Measurements from ENCODE around the gene TUBD1. TPM values are rescaled to one million over a fixed set of nuclear protein-coding genes. Genes with fewer than 3 reads are reported as not detected.

TUBD1 gene
- total and polyA plus RNA-seq, 2 of the 13 experiments (the other 11 are each of a cell fraction or from before 2014, with no cell fraction given), result 18.2 to 25.9 TPM

- ATAC-seq (no peak), DNase-seq (ENCODE audit: low spot score) (no peak), FAIRE-seq (no peak)
- POLR2A ChIA-PET, result interaction anchor here (1.2 to 1.3 kb wide), 2 partner anchors 34 to 49 kb away, joined by 3 read pairs; no protein-coding TSS in a partner anchor
- no peak for TF ChIP-seq NFKBIZ (CRISPR knock-in tag; IDR thresholded peaks at IDR 0.05)
- TF ChIP-seq DPF2 (CRISPR knock-in tag; IDR thresholded peaks at IDR 0.05; ENCODE audit: borderline replicate concordance, low read depth), result no peak
- BruUV-seq (replicated peaks), result no TSS peak
- Histone ChIP-seq H3K9ac (ENCODE audit: insufficient read depth, low read depth, low read length) (no peak overlapping the region), H3K4me2 (ENCODE audit: low read depth, low read length) (no peak overlapping the region), H3K79me2 (ENCODE audit: insufficient read depth, low read length) (peaks cover 25% of the 10 kb centered on the region), H3K4me1 (ENCODE audit: insufficient read depth, low read length) (peaks cover 21% of the 10 kb centered on the region), H4K20me1 (ENCODE audit: insufficient read depth, low read length) (no peaks in the 10 kb centered on the region), H3K27me3 (ENCODE audit: control insufficient read depth in 1 of 2, insufficient read depth in 2 of 2, low read length in 2 of 2) (no peaks in the 10 kb centered on the region; a peak in 1 of 5 replicates), H3K4me3 (replicated peaks in 1 of 3; ENCODE audit: insufficient read depth in 1 of 3, low read depth in 2 of 3, low read length in 3 of 3) (no peak overlapping the region), H3K27ac (ENCODE audit: extremely low read length, insufficient read depth, low read length) (no peak overlapping the region), H3K36me3 (replicated peaks in 1 of 2; ENCODE audit: control insufficient read depth in 1 of 2, insufficient read depth in 2 of 2, low read length in 2 of 2) (peaks cover 14 to 32% of the 10 kb centered on the region in 2 experiments), H2AFZ (ENCODE audit: low read length) (no peak overlapping the region), H3K9me3 (ENCODE audit: low read length) (no peaks in the 10 kb centered on the region)
- in situ Hi-C loops (cut with HindIII; ENCODE audit: extremely low pct_ligation_motif_present, low pct_unique_long_range_greater_than_20kb) (no loop called here), intact Hi-C loops (cut with micrococcal nuclease; ENCODE audit: unreplicated experiment) (no loop called here)
- WGBS (ENCODE audit: low lambda C conversion rate), result 96% methylated on average over 8 of the region's 8 CpGs
- CTCF ChIA-PET (ENCODE audit: low intra/inter-chr PET ratio, low total read pairs), result no interaction called here
Observed at GRCh38 chr17:59888145-59888750, 4.5 kb downstream of the TUBD1 start.

GRCh38 chr17:59884861-59885260 is 7.9 kb downstream of the TUBD1 start:
- no peak for FAIRE-seq
- Histone ChIP-seq H3K4me1 (ENCODE audit: insufficient read depth, low read length) (no peaks in the 10 kb centered on the region), H3K4me3 (replicated peaks in 1 of 3; ENCODE audit: insufficient read depth in 1 of 3, low read depth in 2 of 3, low read length in 3 of 3) (no peak overlapping the region), H2AFZ (ENCODE audit: low read length) (no peak overlapping the region), H3K4me2 (ENCODE audit: low read depth, low read length) (no peak overlapping the region), H3K36me3 (replicated peaks in 1 of 2; ENCODE audit: control insufficient read depth in 1 of 2, insufficient read depth in 2 of 2, low read length in 2 of 2) (peaks cover 16 to 43% of the 10 kb centered on the region in 2 experiments), H3K79me2 (ENCODE audit: insufficient read depth, low read length) (peaks cover 4% of the 10 kb centered on the region), H3K9me3 (ENCODE audit: low read length) (no peaks in the 10 kb centered on the region), H3K27me3 (ENCODE audit: control insufficient read depth in 1 of 2, insufficient read depth in 2 of 2, low read length in 2 of 2) (no peaks in the 10 kb centered on the region), H3K9ac (ENCODE audit: insufficient read depth, low read depth, low read length) (no peak overlapping the region), H4K20me1 (ENCODE audit: insufficient read depth, low read length) (no peaks in the 10 kb centered on the region), H3K27ac (ENCODE audit: extremely low read length, insufficient read depth, low read length) (no peak overlapping the region)
- no peak for ATAC-seq
- intact Hi-C loops (cut with micrococcal nuclease; ENCODE audit: unreplicated experiment), result no loop called here
- DNase-seq (ENCODE audit: low spot score), result no peak
- POLR2A ChIA-PET, result no interaction called here
- in situ Hi-C loops (cut with HindIII; ENCODE audit: extremely low pct_ligation_motif_present, low pct_unique_long_range_greater_than_20kb), result no loop called here
- BruUV-seq (replicated peaks), result no TSS peak
- CTCF ChIA-PET (ENCODE audit: low intra/inter-chr PET ratio, low total read pairs), result no interaction called here
- no peak for TF ChIP-seq ZMYM4 (CRISPR knock-in tag; IDR thresholded peaks at IDR 0.05)
- TF ChIP-seq POLR2AphosphoS5 (IDR thresholded peaks at IDR 0.05; ENCODE audit: low read depth, low read length), result no peak
- TF ChIP-seq ZNF557 (CRISPR knock-in tag; IDR thresholded peaks at IDR 0.05), result no peak
- TF ChIP-seq ERF (CRISPR knock-in tag; IDR thresholded peaks at IDR 0.05), result no peak
- no peak for TF ChIP-seq MIER2 (CRISPR knock-in tag; IDR thresholded peaks at IDR 0.05)
- TF ChIP-seq ZSCAN21 (CRISPR knock-in tag; IDR thresholded peaks at IDR 0.05; ENCODE audit: borderline replicate concordance), result no peak
- no peak for TF ChIP-seq ZNF33B (CRISPR knock-in tag; IDR thresholded peaks at IDR 0.05)
- TF ChIP-seq IRF2 (CRISPR knock-in tag; IDR thresholded peaks at IDR 0.05), result no peak
- TF ChIP-seq SP1 (IDR thresholded peaks at IDR 0.05), result no peak
- no peak for TF ChIP-seq SP1 (CRISPR knock-in tag; IDR thresholded peaks at IDR 0.05)
- TF ChIP-seq ZNF841 (CRISPR knock-in tag; IDR thresholded peaks at IDR 0.05; ENCODE audit: borderline replicate concordance), result no peak
- TF ChIP-seq SALL2 (CRISPR knock-in tag; IDR thresholded peaks at IDR 0.05), result no peak
- no peak for TF ChIP-seq ZNF766 (CRISPR knock-in tag; IDR thresholded peaks at IDR 0.05; ENCODE audit: borderline replicate concordance)
- over 99% methylated on average over 9 of the region's 9 CpGs for WGBS (ENCODE audit: low lambda C conversion rate)
